ENCODE results near the gene TCHH.
"Not testable (repeated sequence)": the region's sequence is repeated elsewhere in the genome, so short reads cannot be mapped to it uniquely, and the experiment has no call there.

GRCh38 chr1:152081026-152081425, 34.2 kb downstream of the TCHH start:
- TF ChIP-seq POLR2A, CTCF (IDR thresholded peaks at IDR 0.05): not testable (repeated sequence)
